Neural progenitor cell (in vitro differentiated cells): ENCODE results near the gene ARHGEF37. TPM values are rescaled to one million over a fixed set of nuclear protein-coding genes. Genes with fewer than 3 reads are reported as not detected.
A peak's percentile ranks its signal among the peaks of the same experiment; 100 is the strongest.

Source experiments
- DNase-seq: peaks from one replicate; pipeline ENCODE4 v3.0.0-alpha.2; 2016; ENCODE audit warnings: low spot score
- H2AFZ ChIP-seq: fragments of 200-600 bp; sonication (generic); replicated peaks from 2 replicates; pipeline ENCODE4 v1.6.1; 2016; ENCODE audit warnings: antibody characterized with exemption
- H3F3A ChIP-seq: fragments of 200-600 bp; sonication (generic); 2 replicates; pipeline ENCODE4 v1.6.1; 2016; ENCODE audit warnings: antibody characterized with exemption, low read depth
- H3K27ac ChIP-seq: fragments of 200-600 bp; sonication (generic); 2 replicates; pipeline ENCODE4 v1.5.1; 2016; ENCODE audit warnings: mild to moderate bottlenecking
- H3K27me3 ChIP-seq: fragments of 200-600 bp; sonication (generic); 2 replicates; pipeline ENCODE4 v1.6.1; 2016; ENCODE audit warnings: mild to moderate bottlenecking, moderate library complexity
- H3K36me3 ChIP-seq: fragments of 200-600 bp; sonication (generic); 2 replicates; pipeline ENCODE4 v1.5.1; 2016
- H3K4me1 ChIP-seq: fragments of 200-600 bp; sonication (generic); 2 replicates; pipeline ENCODE4 v1.6.1; 2016; ENCODE audit warnings: mixed run types
- H3K4me2 ChIP-seq: fragments of 200-600 bp; sonication (generic); 2 replicates; pipeline ENCODE4 v1.6.1; 2016
- H3K4me3 ChIP-seq: fragments of 200-600 bp; sonication (generic); 2 replicates; pipeline ENCODE4 v1.5.1; 2016
- H3K79me2 ChIP-seq: fragments of 200-600 bp; sonication (generic); 2 replicates; pipeline ENCODE4 v1.6.1; 2016; ENCODE audit warnings: low read depth
- H3K9ac ChIP-seq: fragments of 200-600 bp; sonication (generic); 2 replicates; pipeline ENCODE4 v1.6.1; 2016
- H3K9me3 ChIP-seq: fragments of 200-600 bp; sonication (generic); 2 replicates; pipeline ENCODE4 v1.5.1; 2016; ENCODE audit warnings: low read depth
- H4K20me1 ChIP-seq: fragments of 200-600 bp; sonication (generic); 2 replicates; pipeline ENCODE4 v1.6.1; 2016; ENCODE audit warnings: low read depth
- H3K27ac Mint-ChIP-seq: 3 replicates; pipeline ENCODE4 v1.8.0; 2021; ENCODE audit warnings: mixed read lengths
- H3K27me3 Mint-ChIP-seq: 2 replicates; pipeline ENCODE4 v1.8.0; 2022; ENCODE audit warnings: low read depth, mild to moderate bottlenecking, inconsistent platforms, moderate library complexity, mixed read lengths; ENCODE audit not compliant: insufficient read depth
- H3K36me3 Mint-ChIP-seq: 3 replicates; pipeline ENCODE4 v1.8.0; 2021; ENCODE audit warnings: mixed read lengths
- H3K4me1 Mint-ChIP-seq: 3 replicates; pipeline ENCODE4 v1.8.0; 2021; ENCODE audit warnings: mixed read lengths
- H3K4me3 Mint-ChIP-seq: 3 replicates; pipeline ENCODE4 v1.8.0; 2021; ENCODE audit warnings: mild to moderate bottlenecking, moderate library complexity, mixed read lengths
- H3K9me3 Mint-ChIP-seq: 3 replicates; pipeline ENCODE4 v1.8.0; 2020; ENCODE audit warnings: mixed read lengths
- EZH2 ChIP-seq: fragments of 200-600 bp; sonication (generic); IDR thresholded peaks from 2 replicates; pipeline ENCODE4 v1.6.1; 2017; ENCODE audit warnings: antibody characterized with exemption, mild to moderate bottlenecking, moderate library complexity
- EZH2phosphoT487 ChIP-seq: fragments of 200-600 bp; sonication (generic); IDR thresholded peaks from 2 replicates; pipeline ENCODE4 v1.6.1; 2017; ENCODE audit warnings: antibody characterized with exemption
- total RNA-seq: library from RNA; depleted of rRNA; stranded (reverse); fragments of >200 nt; gene quantifications from 2 replicates; pipeline ENCODE4 v1.2.3, GENCODE V29; 2015; ENCODE audit warnings: low replicate concordance
- TF ChIP-seq, protein P1 (sequence below): fragments of 200-600 bp; sonication (generic); IDR thresholded peaks from 2 replicates; pipeline ENCODE4 v1.5.1; 2017; ENCODE audit warnings: antibody characterized with exemption, mild to moderate bottlenecking

Gene ARHGEF37
- total RNA-seq, 1 donor from 2014 or later = 0.99 TPM

DNA sequence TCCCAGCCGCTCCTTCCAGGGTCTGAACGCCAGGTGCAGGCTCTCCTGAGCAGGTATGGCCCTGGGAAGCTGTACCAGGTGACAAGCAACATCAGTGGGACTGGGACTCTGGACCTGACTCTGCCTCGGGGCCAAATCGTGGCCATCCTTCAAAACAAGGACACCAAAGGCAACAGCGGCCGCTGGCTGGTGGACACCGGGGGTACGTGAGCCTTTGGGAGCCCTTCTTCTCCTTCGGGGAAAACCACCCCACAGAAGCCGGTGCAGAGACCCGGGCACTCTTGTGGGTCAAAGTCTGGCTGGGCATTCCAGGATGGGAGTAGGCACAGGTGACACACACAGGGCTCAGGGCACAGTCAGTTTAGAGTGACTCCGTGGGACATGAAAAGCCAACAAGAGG, 45.8 kb downstream of the ARHGEF37 start:
- no peak overlapping the region for H2AFZ ChIP-seq
- H3K27me3 ChIP-seq = no peaks in the 10 kb centered on the region
- no peaks in the 10 kb centered on the region for H3K9me3 ChIP-seq
- TF ChIP-seq, protein P1, sequence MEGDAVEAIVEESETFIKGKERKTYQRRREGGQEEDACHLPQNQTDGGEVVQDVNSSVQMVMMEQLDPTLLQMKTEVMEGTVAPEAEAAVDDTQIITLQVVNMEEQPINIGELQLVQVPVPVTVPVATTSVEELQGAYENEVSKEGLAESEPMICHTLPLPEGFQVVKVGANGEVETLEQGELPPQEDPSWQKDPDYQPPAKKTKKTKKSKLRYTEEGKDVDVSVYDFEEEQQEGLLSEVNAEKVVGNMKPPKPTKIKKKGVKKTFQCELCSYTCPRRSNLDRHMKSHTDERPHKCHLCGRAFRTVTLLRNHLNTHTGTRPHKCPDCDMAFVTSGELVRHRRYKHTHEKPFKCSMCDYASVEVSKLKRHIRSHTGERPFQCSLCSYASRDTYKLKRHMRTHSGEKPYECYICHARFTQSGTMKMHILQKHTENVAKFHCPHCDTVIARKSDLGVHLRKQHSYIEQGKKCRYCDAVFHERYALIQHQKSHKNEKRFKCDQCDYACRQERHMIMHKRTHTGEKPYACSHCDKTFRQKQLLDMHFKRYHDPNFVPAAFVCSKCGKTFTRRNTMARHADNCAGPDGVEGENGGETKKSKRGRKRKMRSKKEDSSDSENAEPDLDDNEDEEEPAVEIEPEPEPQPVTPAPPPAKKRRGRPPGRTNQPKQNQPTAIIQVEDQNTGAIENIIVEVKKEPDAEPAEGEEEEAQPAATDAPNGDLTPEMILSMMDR = no peak
- no peak for TF ChIP-seq EZH2phosphoT487
- TF ChIP-seq EZH2 = no peak
- Mint-ChIP-seq H3K4me1 (peaks cover 12% of the 10 kb centered on the region), H3K27ac (no peak overlapping the region), H3K4me3 (no peak overlapping the region), H3K27me3 (peaks cover 7% of the 10 kb centered on the region), H3K9me3 (no peaks in the 10 kb centered on the region), H3K36me3 (no peaks in the 10 kb centered on the region)
- no peak overlapping the region for H3K27ac ChIP-seq
- H3K36me3 ChIP-seq = no peaks in the 10 kb centered on the region
- DNase-seq = no peak
- H3K79me2 ChIP-seq = no peaks in the 10 kb centered on the region
- H3K4me3 ChIP-seq = no peak overlapping the region
- no peaks in the 10 kb centered on the region for H4K20me1 ChIP-seq
- no peaks in the 10 kb centered on the region for H3F3A ChIP-seq
- no peak overlapping the region for H3K9ac ChIP-seq
- H3K4me2 ChIP-seq = no peak overlapping the region
- no peaks in the 10 kb centered on the region for H3K4me1 ChIP-seq

DNA sequence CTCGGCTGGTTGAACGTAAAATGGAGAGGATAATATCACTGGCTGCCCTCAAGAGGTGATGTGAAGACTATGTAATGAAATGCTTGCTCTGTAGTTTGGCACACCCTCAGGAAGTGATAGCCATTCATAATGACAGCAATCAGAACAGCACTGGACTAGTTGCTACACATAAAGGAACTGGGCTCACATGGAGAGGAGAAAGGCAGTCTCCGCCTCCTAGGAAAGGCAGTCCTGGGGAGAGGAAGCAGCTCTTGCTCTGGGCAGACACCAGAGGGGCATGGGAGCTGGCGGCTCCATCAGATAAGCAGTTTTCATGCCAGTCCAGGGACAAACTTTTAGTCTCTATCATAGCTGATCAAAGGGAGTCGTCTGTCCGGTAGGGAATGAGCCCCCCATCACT, 46.9 kb downstream of the ARHGEF37 start:
- no peaks in the 10 kb centered on the region for H3K79me2 ChIP-seq
- no peaks in the 10 kb centered on the region for H3K36me3 ChIP-seq
- no peak overlapping the region for H3K4me3 ChIP-seq
- H3F3A ChIP-seq = no peaks in the 10 kb centered on the region
- Mint-ChIP-seq H3K27me3 (peaks cover 4% of the 10 kb centered on the region), H3K27ac (peak overlapping the region; percentile 3), H3K9me3 (no peaks in the 10 kb centered on the region), H3K36me3 (no peaks in the 10 kb centered on the region), H3K4me3 (no peak overlapping the region), H3K4me1 (peaks cover 23% of the 10 kb centered on the region)
- no peak overlapping the region for H3K9ac ChIP-seq
- H3K27me3 ChIP-seq = no peaks in the 10 kb centered on the region
- no peak overlapping the region for H3K4me2 ChIP-seq
- TF ChIP-seq, protein P1 = no peak
- TF ChIP-seq EZH2phosphoT487 (no peak), EZH2 (no peak)
- peak overlapping the region; percentile 93 for H2AFZ ChIP-seq
- no peak for DNase-seq
- H4K20me1 ChIP-seq = no peaks in the 10 kb centered on the region
- no peak overlapping the region for H3K27ac ChIP-seq
- no peaks in the 10 kb centered on the region for H3K9me3 ChIP-seq
- peaks cover 8% of the 10 kb centered on the region for H3K4me1 ChIP-seq

DNA sequence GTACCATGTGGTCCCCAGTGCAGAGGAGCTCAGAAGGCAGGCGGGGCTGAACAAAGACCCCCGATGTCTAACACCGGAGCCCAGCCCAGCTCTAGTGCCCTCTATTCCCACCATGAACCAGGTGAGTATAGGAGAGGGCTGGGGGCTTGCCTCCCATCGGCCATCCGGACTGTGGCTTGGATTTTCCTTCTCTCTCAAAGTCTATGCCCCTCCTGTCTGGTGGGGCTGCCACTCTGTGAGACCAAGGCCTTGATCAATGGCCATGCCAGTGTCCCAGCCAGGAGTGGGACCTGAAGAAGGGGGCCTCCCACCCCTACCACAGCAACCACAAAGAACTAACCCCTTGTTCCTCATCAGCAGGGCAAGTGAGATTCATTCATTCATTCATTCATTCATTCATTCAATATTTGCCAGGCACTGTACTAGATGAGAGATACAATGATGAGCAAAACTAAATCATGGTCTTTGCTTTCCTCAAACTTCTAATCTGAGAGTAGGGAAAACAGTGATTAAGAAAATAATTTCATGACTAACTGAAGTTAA, 47.6 kb downstream of the ARHGEF37 start:
- Histone ChIP-seq H3K27ac (no peak overlapping the region), H3K4me1 (peaks cover 8% of the 10 kb centered on the region), H3K9ac (no peak overlapping the region), H3F3A (no peaks in the 10 kb centered on the region), H4K20me1 (no peaks in the 10 kb centered on the region), H3K9me3 (no peaks in the 10 kb centered on the region), H3K4me2 (no peak overlapping the region), H3K36me3 (no peaks in the 10 kb centered on the region), H3K4me3 (no peak overlapping the region), H3K27me3 (no peaks in the 10 kb centered on the region), H2AFZ (no peak overlapping the region), H3K79me2 (no peaks in the 10 kb centered on the region)
- Mint-ChIP-seq H3K9me3 (no peaks in the 10 kb centered on the region), H3K27me3 (peaks cover 4% of the 10 kb centered on the region), H3K4me1 (peaks cover 24% of the 10 kb centered on the region), H3K36me3 (no peaks in the 10 kb centered on the region), H3K27ac (no peak overlapping the region), H3K4me3 (no peak overlapping the region)
- no peak for DNase-seq
- no peak for TF ChIP-seq EZH2
- TF ChIP-seq, protein P1 = no peak
- no peak for TF ChIP-seq EZH2phosphoT487
